Prostate gland (tissue), 2 donors: Measurements from ENCODE around the gene RIPPLY3. TPM values are rescaled to one million over a fixed set of nuclear protein-coding genes. Genes with fewer than 3 reads are reported as not detected.

Experiments
- DNase-seq: peaks from one replicate; pipeline ENCODE4 v3.0.0-alpha.2; 2019; ENCODE audit warnings: low spot score
- H3K27ac ChIP-seq, 2 donors: fragments of 200-600 bp; sonication (generic); 2 replicates each; pipeline ENCODE4 v1.5.1; 2017 to 2019
- H3K27me3 ChIP-seq: fragments of 200-600 bp; sonication (generic); replicated peaks from 2 replicates; pipeline ENCODE4 v1.5.1; 2019; ENCODE audit not compliant: insufficient read depth
- H3K36me3 ChIP-seq, 2 donors: fragments of 200-600 bp; sonication (generic); 1 replicate in 1 of 2; 2 replicates in 1 of 2; pipeline versions ENCODE4 v1.5.1 to v1.8.1; 2017 to 2019
- H3K4me1 ChIP-seq: fragments of 200-600 bp; sonication (generic); replicated peaks from 2 replicates; pipeline ENCODE4 v1.5.1; 2019
- H3K4me3 ChIP-seq, 2 donors: fragments of 200-600 bp; sonication (generic); 2 replicates each; pipeline ENCODE4 v1.5.1; 2017 to 2019
- H3K9me3 ChIP-seq: fragments of 200-600 bp; sonication (generic); 2 replicates; pipeline ENCODE4 v1.5.1; 2017
- POLR2A ChIP-seq: fragments of 450-650 bp; IDR thresholded peaks from one replicate; pipeline ENCODE4 v1.6.1; 2016; ENCODE audit warnings: antibody characterized with exemption, mild to moderate bottlenecking
- POLR2AphosphoS5 ChIP-seq: sonication (generic); formaldehyde crosslinking; IDR thresholded peaks from one replicate; pipeline ENCODE4 v1.6.1; 2017; ENCODE audit warnings: antibody characterized with exemption
- WGBS: methylation state at CpG from one replicate; pipeline ENCODE4 v1.1.5; 2018; 5-methylcytosine and 5-hydroxymethylcytosine counted together
- intact Hi-C: fragments of 100-400 bp; cut with DNase I; formaldehyde crosslinking; loops from one replicate; pipeline ENCODE4 v1.14.2; 2022
- total RNA-seq, 2 donors: library from RNA; depleted of rRNA; stranded (reverse); fragments of >200 nt; gene quantifications; one replicate each; pipeline ENCODE4 v1.1.0, GENCODE V29; 2016
- TF ChIP-seq, protein P1 (sequence below), 4 experiments: fragments of 200-600 bp in 2 of 4; fragments of 450-650 bp in 2 of 4; sonication (generic) in 2 of 4; IDR thresholded peaks; 1 replicate in 3 of 4; 2 replicates in 1 of 4; pipeline ENCODE4 v1.5.1; 2016 to 2019; ENCODE audit warnings: antibody characterized with exemption in 4 of 4, mild to moderate bottlenecking in 2 of 4, moderate library complexity in 2 of 4

Gene RIPPLY3
- total RNA-seq, 2 donors from 2014 or later = 0.34 to 2.0 TPM

DNA sequence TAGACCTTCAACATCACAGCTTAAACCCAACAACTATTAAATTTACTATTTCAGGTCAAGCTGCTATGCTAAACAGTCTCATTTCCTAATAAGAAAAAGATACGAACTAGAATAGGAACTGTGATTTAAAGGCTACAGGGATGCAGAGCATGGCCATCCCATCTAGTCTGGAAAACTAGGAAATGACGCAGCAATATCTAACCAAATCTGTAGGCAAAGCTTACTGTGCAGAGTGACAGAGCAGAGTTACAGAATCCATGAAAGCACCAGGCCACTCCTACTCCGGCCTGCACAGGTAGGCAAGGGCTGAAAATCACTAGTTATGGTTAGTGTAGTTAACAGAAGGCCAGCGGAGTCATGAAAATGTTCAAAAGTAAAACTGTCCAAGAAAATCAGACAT lies 42.1 kb upstream of the RIPPLY3 start:
- 94% methylated on average over 4 of the region's 4 CpGs for WGBS

DNA sequence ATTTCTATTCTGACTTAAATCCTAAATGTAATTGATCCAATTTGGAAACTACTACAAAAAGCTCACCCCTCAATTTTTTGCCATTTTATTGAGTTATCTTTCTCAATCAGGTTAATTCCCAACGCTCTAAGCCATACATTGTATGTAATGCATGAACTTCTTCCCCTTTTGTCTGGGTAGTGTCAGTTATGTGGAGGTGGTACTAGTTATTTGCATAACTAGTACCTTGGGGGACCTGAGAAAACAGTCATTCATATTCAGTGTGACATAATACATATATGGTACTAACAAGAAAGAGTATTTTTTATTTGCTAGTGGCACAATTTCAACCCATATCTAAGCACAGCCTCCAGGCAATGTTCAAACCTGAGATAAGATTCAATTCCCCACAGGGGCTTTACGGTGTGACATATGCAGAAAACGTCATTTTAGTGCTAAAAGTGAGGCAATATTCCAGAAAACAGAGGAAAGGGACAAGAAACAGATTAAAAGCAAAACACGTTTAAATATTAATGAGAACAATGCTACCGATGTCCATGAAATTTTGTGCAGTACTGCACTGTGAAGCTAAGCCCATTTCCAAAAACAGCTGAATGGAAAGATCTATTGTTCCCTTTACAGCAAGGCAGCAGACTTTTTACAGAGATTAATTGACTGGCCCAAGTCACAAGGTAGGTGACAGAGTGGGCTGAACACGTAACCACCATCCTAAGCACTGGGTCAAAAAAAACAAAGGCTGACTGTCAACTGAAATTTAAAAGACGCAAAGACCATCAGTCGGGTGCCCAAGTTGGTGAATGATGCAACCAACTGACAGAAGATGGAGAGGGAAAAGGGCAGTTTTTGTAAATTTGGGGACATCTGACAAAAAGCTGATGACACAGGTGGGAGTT lies 41.4 kb upstream of the RIPPLY3 start:
- H3K27me3 ChIP-seq = no peaks in the 10 kb centered on the region
- H3K4me3 ChIP-seq = no peak overlapping the region
- peak overlapping the region in 1 of 2 donors; percentile 91 for H3K27ac ChIP-seq
- H3K9me3 ChIP-seq = no peaks in the 10 kb centered on the region
- WGBS = 73% methylated on average over 8 of the region's 8 CpGs
- H3K4me1 ChIP-seq = no peaks in the 10 kb centered on the region
- DNase-seq = no peak
- intact Hi-C loops = loop anchor here (10.0 kb wide), 1 partner anchor 400 kb away; the partner anchor contains the start of gene DYRK1A
- TF ChIP-seq POLR2AphosphoS5 (no peak), POLR2A (no peak)
- TF ChIP-seq, protein P1, sequence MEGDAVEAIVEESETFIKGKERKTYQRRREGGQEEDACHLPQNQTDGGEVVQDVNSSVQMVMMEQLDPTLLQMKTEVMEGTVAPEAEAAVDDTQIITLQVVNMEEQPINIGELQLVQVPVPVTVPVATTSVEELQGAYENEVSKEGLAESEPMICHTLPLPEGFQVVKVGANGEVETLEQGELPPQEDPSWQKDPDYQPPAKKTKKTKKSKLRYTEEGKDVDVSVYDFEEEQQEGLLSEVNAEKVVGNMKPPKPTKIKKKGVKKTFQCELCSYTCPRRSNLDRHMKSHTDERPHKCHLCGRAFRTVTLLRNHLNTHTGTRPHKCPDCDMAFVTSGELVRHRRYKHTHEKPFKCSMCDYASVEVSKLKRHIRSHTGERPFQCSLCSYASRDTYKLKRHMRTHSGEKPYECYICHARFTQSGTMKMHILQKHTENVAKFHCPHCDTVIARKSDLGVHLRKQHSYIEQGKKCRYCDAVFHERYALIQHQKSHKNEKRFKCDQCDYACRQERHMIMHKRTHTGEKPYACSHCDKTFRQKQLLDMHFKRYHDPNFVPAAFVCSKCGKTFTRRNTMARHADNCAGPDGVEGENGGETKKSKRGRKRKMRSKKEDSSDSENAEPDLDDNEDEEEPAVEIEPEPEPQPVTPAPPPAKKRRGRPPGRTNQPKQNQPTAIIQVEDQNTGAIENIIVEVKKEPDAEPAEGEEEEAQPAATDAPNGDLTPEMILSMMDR (IDR thresholded peaks at IDR 0.05) = no peak
- H3K36me3 ChIP-seq = no peaks in the 10 kb centered on the region

More for the DNA sequence above, 42.1 kb upstream of the RIPPLY3 start:
- no peaks in the 10 kb centered on the region for H3K4me1 ChIP-seq
- intact Hi-C loops = loop anchor here (10.0 kb wide), 1 partner anchor 400 kb away; the partner anchor contains the start of gene DYRK1A
- no peak for DNase-seq
- H3K27me3 ChIP-seq = no peaks in the 10 kb centered on the region
- TF ChIP-seq POLR2AphosphoS5 = no peak
- no peak for TF ChIP-seq POLR2A
- TF ChIP-seq, protein P1 (IDR thresholded peaks at IDR 0.05) = no peak
- no peak overlapping the region for H3K27ac ChIP-seq
- H3K4me3 ChIP-seq = no peak overlapping the region
- no peaks in the 10 kb centered on the region for H3K9me3 ChIP-seq
- H3K36me3 ChIP-seq = no peaks in the 10 kb centered on the region

DNA sequence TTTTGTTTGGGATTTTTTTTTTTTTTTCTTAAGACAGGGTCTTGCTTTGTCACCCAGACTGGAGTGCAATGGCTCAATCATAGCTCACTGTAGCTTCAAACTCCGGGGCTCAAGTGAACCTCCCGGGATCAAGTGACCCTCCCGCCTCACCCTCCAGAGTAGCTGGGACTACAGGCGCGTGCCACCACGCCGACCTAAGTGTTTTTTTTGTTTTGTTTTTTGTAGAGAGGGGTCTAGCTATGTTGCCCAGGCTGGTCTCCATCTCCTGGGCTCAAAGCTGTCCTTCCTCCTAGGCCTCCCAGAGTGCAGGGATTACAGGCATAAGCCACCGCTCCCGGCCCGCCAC lies 40.8 kb upstream of the RIPPLY3 start:
- intact Hi-C loops = loop anchor here (10.0 kb wide), 1 partner anchor 399 kb away; the partner anchor contains the start of gene DYRK1A
- Histone ChIP-seq H3K4me3 (peak overlapping the region; percentile 66 to 72), H3K27me3 (no peaks in the 10 kb centered on the region)

DNA sequence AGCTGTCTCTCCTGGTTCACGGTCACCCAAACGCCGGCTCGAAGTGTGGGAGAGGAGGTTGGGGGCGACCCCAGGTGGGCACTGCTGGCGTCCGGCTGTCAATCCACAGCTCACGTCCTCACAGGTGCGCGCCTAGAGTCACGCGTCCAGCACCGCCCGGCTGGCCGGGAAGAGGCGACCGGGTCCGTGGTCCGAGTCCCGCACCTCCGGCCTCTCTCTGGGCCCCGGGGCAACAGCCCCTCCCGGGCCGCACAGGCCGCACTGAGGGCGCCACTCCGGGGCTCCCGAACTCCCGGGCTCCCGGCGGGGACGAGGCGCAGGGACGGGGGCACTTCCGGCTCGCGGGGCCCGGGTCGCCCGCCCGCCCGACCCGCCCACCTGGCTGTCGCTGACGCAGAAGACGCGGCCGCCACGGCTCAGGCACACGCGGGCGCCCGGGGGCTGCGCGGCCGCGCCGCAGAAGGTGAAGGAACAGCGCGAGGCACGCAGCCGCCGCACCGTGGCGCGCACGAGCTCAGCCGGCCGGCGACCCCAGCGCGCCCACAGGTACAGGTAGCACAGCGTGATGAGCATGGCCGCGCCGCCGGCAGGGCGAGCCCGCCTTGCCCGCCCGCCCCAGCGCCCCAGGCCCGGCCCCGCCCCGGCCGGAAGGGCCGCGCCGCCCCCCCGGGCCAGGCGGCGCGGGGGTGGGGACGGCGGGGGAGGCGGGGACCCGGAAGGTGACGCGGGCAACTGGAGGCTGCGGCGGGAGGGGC lies 40.3 kb upstream of the RIPPLY3 start, which contains the start of gene HLCS:
TSS of gene HLCS (minus strand) at position 604 of the 755 bp plus-strand sequence. CDS start at position 573, 31 bp downstream.
- H3K4me3 ChIP-seq = peak within 1 kb of the TSS; percentile 66 to 72
- H3K27me3 ChIP-seq = no peaks in the 10 kb centered on the region
- H3K36me3 ChIP-seq = no peaks in the 10 kb centered on the region
- H3K27ac ChIP-seq = peak within 1 kb of the TSS; percentile 91
- DNase-seq = peak; percentile 60
- 0% methylated on average over 23 of the region's 101 CpGs for WGBS
- peak; percentile 29 for TF ChIP-seq POLR2A
- no peak for TF ChIP-seq POLR2AphosphoS5
- TF ChIP-seq, protein P1 (IDR thresholded peaks at IDR 0.05) = peak in 2 of 4 experiments; percentile 26 to 29
- intact Hi-C loops = loop anchor here (10.0 kb wide), 1 partner anchor 399 kb away; the partner anchor contains the start of gene DYRK1A
- no peaks in the 10 kb centered on the region for H3K4me1 ChIP-seq
- no peaks in the 10 kb centered on the region for H3K9me3 ChIP-seq

More for the DNA sequence above, 40.8 kb upstream of the RIPPLY3 start:
- Histone ChIP-seq H3K27ac (peak overlapping the region; percentile 91), H3K9me3 (no peaks in the 10 kb centered on the region), H3K36me3 (no peaks in the 10 kb centered on the region), H3K4me1 (no peaks in the 10 kb centered on the region)
- 45% methylated on average over 10 of the region's 10 CpGs for WGBS
- TF ChIP-seq, protein P1 (IDR thresholded peaks at IDR 0.05) = no peak
- no peak for TF ChIP-seq POLR2A
- no peak for TF ChIP-seq POLR2AphosphoS5
- no peak for DNase-seq
